WTC11 (cell line): ENCODE measurements around the gene CHD9. TPM values are rescaled to one million over a fixed set of nuclear protein-coding genes. Genes with fewer than 3 reads are reported as not detected.

ENCODE experiments used
- ATAC-seq: fragments of 200-7000 bp; cut with Tn5 transposase; 2 replicates; pipeline ENCODE4 v1.10.0; 2021; ENCODE audit warnings: mild to moderate bottlenecking, moderate library complexity
- CTCF ChIA-PET: fragments of 300-600 bp; sonication (Branson Sonifier 250); formaldehyde crosslinking; loops from one replicate; lab custom pipeline; 2021; ENCODE audit warnings: antibody characterized with exemption; lab: Charles Lee
- POLR2A ChIA-PET: fragments of 350-600 bp; sonication (Branson Sonifier 250); formaldehyde crosslinking; loops from one replicate; lab custom pipeline; 2021; ENCODE audit warnings: antibody characterized with exemption; lab: Charles Lee
- DNase-seq: peaks from one replicate; pipeline ENCODE4 v3.0.0; 2021; ENCODE audit warnings: low spot score
- H3K27ac Mint-ChIP-seq: 2 replicates; pipeline ENCODE4 v1.8.0; 2021; ENCODE audit warnings: mixed read lengths
- H3K27me3 Mint-ChIP-seq: 2 replicates; pipeline ENCODE4 v1.8.0; 2021; ENCODE audit warnings: low read depth, mild to moderate bottlenecking, moderate library complexity, mixed read lengths
- H3K36me3 Mint-ChIP-seq: 2 replicates; pipeline ENCODE4 v1.8.0; 2021; ENCODE audit warnings: mixed read lengths
- H3K4me1 Mint-ChIP-seq: 2 replicates; pipeline ENCODE4 v1.8.0; 2022; ENCODE audit warnings: mixed read lengths
- H3K4me3 Mint-ChIP-seq: 2 replicates; pipeline ENCODE4 v1.8.0; 2021; ENCODE audit warnings: mild to moderate bottlenecking, moderate library complexity, mixed read lengths
- H3K9me3 Mint-ChIP-seq: 2 replicates; pipeline ENCODE4 v1.8.0; 2021; ENCODE audit warnings: mixed read lengths
- CREM ChIP-seq: sonication (generic); formaldehyde crosslinking; IDR thresholded peaks from 2 replicates; pipeline ENCODE4 v1.8.1; 2022; ENCODE audit warnings: mild to moderate bottlenecking, missing genetic modification reagents, moderate library complexity
- ELF4 ChIP-seq: sonication (generic); formaldehyde crosslinking; IDR thresholded peaks from 2 replicates; pipeline ENCODE4 v1.8.1; 2022; ENCODE audit warnings: low read depth, mild to moderate bottlenecking, moderate library complexity, missing genetic modification reagents
- NFYB ChIP-seq: sonication (generic); formaldehyde crosslinking; conservative IDR thresholded peaks from 2 replicates; pipeline ENCODE4 v1.8.0; 2022; ENCODE audit warnings: low read depth, missing genetic modification reagents
- SOX15 ChIP-seq: fragments of 250-450 bp; sonication (Bioruptor Pico); IDR thresholded peaks from 2 replicates; pipeline ENCODE4 v1.9.0; 2021; ENCODE audit warnings: mild to moderate bottlenecking
- TCF7 ChIP-seq: sonication (generic); formaldehyde crosslinking; IDR thresholded peaks from 2 replicates; pipeline ENCODE4 v1.8.0; 2022; ENCODE audit warnings: mild to moderate bottlenecking, low read depth, missing genetic modification reagents, moderate library complexity
- TEAD1 ChIP-seq: sonication (generic); formaldehyde crosslinking; IDR thresholded peaks from 2 replicates; pipeline ENCODE4 v1.8.0; 2022; ENCODE audit warnings: mild to moderate bottlenecking, missing genetic modification reagents
- TP53 ChIP-seq: sonication (generic); formaldehyde crosslinking; IDR thresholded peaks from 2 replicates; pipeline ENCODE4 v1.8.1; 2023; ENCODE audit warnings: mild to moderate bottlenecking, missing genetic modification reagents
- total RNA-seq: library from RNA; stranded (reverse); gene quantifications from 3 replicates; pipeline ENCODE4 v1.2.3, GENCODE V29; 2021
- TF ChIP-seq, protein P1 (sequence below): sonication (generic); formaldehyde crosslinking; IDR thresholded peaks from 2 replicates; pipeline ENCODE4 v1.8.0; 2022; ENCODE audit warnings: mild to moderate bottlenecking, missing genetic modification reagents
- TF ChIP-seq, protein P2 (sequence below): sonication (generic); formaldehyde crosslinking; IDR thresholded peaks from 2 replicates; pipeline ENCODE4 v1.8.1; 2022; ENCODE audit warnings: low read depth, missing genetic modification reagents, borderline replicate concordance
- TF ChIP-seq, protein P3 (sequence below): fragments of 250-450 bp; sonication (Bioruptor Pico); IDR thresholded peaks from 2 replicates; pipeline ENCODE4 v1.8.0; 2021; ENCODE audit warnings: mild to moderate bottlenecking
- TF ChIP-seq, protein P4 (sequence below): fragments of 250-450 bp; sonication (Bioruptor Pico); IDR thresholded peaks from 2 replicates; pipeline ENCODE4 v1.9.0; 2021; ENCODE audit warnings: mild to moderate bottlenecking
- TF ChIP-seq, protein P5 (sequence below): sonication (generic); formaldehyde crosslinking; IDR thresholded peaks from 2 replicates; pipeline ENCODE4 v1.8.0; 2023; ENCODE audit warnings: missing genetic modification reagents, mild to moderate bottlenecking, borderline replicate concordance
- TF ChIP-seq, protein P6 (sequence below): sonication (generic); formaldehyde crosslinking; IDR thresholded peaks from 2 replicates; pipeline ENCODE4 v1.8.1; 2023; ENCODE audit warnings: mild to moderate bottlenecking, missing genetic modification reagents, borderline replicate concordance

The CHD9 gene
- total RNA-seq, 1 experiment from 2014 or later, result 31.3 TPM

DNA sequence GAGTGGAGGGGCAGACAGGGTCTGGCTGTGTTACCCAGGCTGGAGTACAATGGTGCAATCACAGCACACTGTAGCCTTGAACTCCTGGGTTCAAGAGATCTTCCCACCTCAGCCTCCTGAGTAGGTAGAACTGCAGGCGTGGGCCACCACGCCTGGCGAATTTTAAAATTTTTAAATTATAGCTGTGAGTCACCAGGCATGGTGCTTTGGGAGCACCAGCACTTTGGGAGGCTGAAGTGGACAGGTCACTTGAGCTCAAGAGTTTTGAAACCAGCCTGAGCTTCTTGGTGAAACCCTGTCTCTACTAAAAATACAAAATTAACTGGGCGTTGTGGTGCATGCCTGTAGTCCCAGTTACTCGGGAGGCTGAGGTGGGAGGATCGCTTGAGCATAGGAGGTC is 114.0 kb downstream of the CHD9 start (continued):
- TF ChIP-seq ELF4 (CRISPR knock-in tag), result no peak
- TF ChIP-seq, protein P1, sequence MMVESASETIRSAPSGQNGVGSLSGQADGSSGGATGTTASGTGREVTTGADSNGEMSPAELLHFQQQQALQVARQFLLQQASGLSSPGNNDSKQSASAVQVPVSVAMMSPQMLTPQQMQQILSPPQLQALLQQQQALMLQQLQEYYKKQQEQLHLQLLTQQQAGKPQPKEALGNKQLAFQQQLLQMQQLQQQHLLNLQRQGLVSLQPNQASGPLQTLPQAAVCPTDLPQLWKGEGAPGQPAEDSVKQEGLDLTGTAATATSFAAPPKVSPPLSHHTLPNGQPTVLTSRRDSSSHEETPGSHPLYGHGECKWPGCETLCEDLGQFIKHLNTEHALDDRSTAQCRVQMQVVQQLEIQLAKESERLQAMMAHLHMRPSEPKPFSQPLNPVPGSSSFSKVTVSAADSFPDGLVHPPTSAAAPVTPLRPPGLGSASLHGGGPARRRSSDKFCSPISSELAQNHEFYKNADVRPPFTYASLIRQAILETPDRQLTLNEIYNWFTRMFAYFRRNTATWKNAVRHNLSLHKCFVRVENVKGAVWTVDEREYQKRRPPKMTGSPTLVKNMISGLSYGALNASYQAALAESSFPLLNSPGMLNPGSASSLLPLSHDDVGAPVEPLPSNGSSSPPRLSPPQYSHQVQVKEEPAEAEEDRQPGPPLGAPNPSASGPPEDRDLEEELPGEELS (CRISPR knock-in tag), result no peak

DNA sequence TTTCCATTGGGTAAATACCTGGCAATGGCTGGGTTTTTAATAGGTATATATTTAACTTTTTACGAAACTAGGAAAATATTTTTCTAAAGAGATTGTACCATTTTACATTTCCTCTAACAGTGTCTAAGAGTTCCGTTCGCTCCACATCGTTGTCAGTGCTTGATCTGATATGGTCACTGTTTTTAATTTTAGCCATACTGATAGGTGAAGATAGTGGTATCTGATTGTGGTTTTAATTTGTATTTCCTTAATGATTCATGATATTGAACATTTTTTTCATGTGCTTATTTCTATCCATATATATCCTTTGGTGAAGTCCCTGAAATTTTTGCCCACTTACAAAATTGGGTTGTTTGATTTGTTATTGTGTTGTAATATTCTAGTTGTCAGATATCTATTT is 117.7 kb downstream of the CHD9 start:
- DNase-seq, result no peak
- TF ChIP-seq SOX15 (CRISPR knock-in tag) (no peak), TP53 (CRISPR knock-in tag) (no peak), CREM (CRISPR knock-in tag) (no peak), NFYB (CRISPR knock-in tag) (no peak), TEAD1 (no peak), TCF7 (CRISPR knock-in tag) (no peak)
- TF ChIP-seq, protein P2, sequence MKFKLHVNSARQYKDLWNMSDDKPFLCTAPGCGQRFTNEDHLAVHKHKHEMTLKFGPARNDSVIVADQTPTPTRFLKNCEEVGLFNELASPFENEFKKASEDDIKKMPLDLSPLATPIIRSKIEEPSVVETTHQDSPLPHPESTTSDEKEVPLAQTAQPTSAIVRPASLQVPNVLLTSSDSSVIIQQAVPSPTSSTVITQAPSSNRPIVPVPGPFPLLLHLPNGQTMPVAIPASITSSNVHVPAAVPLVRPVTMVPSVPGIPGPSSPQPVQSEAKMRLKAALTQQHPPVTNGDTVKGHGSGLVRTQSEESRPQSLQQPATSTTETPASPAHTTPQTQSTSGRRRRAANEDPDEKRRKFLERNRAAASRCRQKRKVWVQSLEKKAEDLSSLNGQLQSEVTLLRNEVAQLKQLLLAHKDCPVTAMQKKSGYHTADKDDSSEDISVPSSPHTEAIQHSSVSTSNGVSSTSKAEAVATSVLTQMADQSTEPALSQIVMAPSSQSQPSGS (CRISPR knock-in tag), result no peak
- TF ChIP-seq, protein P3, sequence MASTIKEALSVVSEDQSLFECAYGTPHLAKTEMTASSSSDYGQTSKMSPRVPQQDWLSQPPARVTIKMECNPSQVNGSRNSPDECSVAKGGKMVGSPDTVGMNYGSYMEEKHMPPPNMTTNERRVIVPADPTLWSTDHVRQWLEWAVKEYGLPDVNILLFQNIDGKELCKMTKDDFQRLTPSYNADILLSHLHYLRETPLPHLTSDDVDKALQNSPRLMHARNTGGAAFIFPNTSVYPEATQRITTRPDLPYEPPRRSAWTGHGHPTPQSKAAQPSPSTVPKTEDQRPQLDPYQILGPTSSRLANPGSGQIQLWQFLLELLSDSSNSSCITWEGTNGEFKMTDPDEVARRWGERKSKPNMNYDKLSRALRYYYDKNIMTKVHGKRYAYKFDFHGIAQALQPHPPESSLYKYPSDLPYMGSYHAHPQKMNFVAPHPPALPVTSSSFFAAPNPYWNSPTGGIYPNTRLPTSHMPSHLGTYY (CRISPR knock-in tag), result no peak
- TF ChIP-seq, protein P4, sequence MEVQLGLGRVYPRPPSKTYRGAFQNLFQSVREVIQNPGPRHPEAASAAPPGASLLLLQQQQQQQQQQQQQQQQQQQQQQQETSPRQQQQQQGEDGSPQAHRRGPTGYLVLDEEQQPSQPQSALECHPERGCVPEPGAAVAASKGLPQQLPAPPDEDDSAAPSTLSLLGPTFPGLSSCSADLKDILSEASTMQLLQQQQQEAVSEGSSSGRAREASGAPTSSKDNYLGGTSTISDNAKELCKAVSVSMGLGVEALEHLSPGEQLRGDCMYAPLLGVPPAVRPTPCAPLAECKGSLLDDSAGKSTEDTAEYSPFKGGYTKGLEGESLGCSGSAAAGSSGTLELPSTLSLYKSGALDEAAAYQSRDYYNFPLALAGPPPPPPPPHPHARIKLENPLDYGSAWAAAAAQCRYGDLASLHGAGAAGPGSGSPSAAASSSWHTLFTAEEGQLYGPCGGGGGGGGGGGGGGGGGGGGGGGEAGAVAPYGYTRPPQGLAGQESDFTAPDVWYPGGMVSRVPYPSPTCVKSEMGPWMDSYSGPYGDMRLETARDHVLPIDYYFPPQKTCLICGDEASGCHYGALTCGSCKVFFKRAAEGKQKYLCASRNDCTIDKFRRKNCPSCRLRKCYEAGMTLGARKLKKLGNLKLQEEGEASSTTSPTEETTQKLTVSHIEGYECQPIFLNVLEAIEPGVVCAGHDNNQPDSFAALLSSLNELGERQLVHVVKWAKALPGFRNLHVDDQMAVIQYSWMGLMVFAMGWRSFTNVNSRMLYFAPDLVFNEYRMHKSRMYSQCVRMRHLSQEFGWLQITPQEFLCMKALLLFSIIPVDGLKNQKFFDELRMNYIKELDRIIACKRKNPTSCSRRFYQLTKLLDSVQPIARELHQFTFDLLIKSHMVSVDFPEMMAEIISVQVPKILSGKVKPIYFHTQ (CRISPR knock-in tag), result no peak
- TF ChIP-seq, protein P5, sequence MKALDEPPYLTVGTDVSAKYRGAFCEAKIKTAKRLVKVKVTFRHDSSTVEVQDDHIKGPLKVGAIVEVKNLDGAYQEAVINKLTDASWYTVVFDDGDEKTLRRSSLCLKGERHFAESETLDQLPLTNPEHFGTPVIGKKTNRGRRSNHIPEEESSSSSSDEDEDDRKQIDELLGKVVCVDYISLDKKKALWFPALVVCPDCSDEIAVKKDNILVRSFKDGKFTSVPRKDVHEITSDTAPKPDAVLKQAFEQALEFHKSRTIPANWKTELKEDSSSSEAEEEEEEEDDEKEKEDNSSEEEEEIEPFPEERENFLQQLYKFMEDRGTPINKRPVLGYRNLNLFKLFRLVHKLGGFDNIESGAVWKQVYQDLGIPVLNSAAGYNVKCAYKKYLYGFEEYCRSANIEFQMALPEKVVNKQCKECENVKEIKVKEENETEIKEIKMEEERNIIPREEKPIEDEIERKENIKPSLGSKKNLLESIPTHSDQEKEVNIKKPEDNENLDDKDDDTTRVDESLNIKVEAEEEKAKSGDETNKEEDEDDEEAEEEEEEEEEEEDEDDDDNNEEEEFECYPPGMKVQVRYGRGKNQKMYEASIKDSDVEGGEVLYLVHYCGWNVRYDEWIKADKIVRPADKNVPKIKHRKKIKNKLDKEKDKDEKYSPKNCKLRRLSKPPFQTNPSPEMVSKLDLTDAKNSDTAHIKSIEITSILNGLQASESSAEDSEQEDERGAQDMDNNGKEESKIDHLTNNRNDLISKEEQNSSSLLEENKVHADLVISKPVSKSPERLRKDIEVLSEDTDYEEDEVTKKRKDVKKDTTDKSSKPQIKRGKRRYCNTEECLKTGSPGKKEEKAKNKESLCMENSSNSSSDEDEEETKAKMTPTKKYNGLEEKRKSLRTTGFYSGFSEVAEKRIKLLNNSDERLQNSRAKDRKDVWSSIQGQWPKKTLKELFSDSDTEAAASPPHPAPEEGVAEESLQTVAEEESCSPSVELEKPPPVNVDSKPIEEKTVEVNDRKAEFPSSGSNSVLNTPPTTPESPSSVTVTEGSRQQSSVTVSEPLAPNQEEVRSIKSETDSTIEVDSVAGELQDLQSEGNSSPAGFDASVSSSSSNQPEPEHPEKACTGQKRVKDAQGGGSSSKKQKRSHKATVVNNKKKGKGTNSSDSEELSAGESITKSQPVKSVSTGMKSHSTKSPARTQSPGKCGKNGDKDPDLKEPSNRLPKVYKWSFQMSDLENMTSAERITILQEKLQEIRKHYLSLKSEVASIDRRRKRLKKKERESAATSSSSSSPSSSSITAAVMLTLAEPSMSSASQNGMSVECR (CRISPR knock-in tag), result no peak
- TF ChIP-seq, protein P6, sequence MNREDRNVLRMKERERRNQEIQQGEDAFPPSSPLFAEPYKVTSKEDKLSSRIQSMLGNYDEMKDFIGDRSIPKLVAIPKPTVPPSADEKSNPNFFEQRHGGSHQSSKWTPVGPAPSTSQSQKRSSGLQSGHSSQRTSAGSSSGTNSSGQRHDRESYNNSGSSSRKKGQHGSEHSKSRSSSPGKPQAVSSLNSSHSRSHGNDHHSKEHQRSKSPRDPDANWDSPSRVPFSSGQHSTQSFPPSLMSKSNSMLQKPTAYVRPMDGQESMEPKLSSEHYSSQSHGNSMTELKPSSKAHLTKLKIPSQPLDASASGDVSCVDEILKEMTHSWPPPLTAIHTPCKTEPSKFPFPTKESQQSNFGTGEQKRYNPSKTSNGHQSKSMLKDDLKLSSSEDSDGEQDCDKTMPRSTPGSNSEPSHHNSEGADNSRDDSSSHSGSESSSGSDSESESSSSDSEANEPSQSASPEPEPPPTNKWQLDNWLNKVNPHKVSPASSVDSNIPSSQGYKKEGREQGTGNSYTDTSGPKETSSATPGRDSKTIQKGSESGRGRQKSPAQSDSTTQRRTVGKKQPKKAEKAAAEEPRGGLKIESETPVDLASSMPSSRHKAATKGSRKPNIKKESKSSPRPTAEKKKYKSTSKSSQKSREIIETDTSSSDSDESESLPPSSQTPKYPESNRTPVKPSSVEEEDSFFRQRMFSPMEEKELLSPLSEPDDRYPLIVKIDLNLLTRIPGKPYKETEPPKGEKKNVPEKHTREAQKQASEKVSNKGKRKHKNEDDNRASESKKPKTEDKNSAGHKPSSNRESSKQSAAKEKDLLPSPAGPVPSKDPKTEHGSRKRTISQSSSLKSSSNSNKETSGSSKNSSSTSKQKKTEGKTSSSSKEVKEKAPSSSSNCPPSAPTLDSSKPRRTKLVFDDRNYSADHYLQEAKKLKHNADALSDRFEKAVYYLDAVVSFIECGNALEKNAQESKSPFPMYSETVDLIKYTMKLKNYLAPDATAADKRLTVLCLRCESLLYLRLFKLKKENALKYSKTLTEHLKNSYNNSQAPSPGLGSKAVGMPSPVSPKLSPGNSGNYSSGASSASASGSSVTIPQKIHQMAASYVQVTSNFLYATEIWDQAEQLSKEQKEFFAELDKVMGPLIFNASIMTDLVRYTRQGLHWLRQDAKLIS, result no peak
- TF ChIP-seq, all 79 proteins: peak for 0
- Mint-ChIP-seq H3K27ac (no peak overlapping the region), H3K4me1 (no peaks in the 10 kb centered on the region; the same call in 1 of the 2 replicates), H3K27me3 (no peaks in the 10 kb centered on the region), H3K9me3 (no peaks in the 10 kb centered on the region), H3K4me3 (no peak overlapping the region), H3K36me3 (no peaks in the 10 kb centered on the region)
- ATAC-seq, result no peak
- CTCF ChIA-PET, result no interaction called here
- POLR2A ChIA-PET, result no interaction called here
